HepG2 (cell line): ENCODE results near the gene ARFGAP1. TPM values are rescaled to one million over a fixed set of nuclear protein-coding genes. Genes with fewer than 3 reads are reported as not detected.

Source experiments
- KIAA2018 ChIP-seq: sonication (generic); formaldehyde crosslinking; IDR thresholded peaks from 2 replicates; pipeline ENCODE4 v1.5.0; 2020; ENCODE audit warnings: mild to moderate bottlenecking, missing genetic modification reagents, borderline replicate concordance
- LCORL ChIP-seq, 2 experiments: fragments of 450-650 bp in 1 of 2; sonication (generic) in 1 of 2; formaldehyde crosslinking in 1 of 2; IDR thresholded peaks; 2 replicates each; pipeline versions ENCODE4 v1.5.0 to v1.6.1; 2017 to 2020; ENCODE audit warnings: antibody characterized with exemption in 1 of 2, missing genetic modification reagents in 1 of 2
- NFAT5 ChIP-seq: sonication (generic); formaldehyde crosslinking; IDR thresholded peaks from 2 replicates; pipeline ENCODE4 v1.4.0; 2020; ENCODE audit warnings: missing genetic modification reagents
- RORA ChIP-seq: sonication (generic); formaldehyde crosslinking; IDR thresholded peaks from 2 replicates; pipeline ENCODE4 v1.5.0; 2020; ENCODE audit warnings: mild to moderate bottlenecking, missing genetic modification reagents, moderate library complexity
- SMARCC2 ChIP-seq: fragments of 450-650 bp; IDR thresholded peaks from 2 replicates; pipeline ENCODE4 v1.6.1; 2017; ENCODE audit warnings: antibody characterized with exemption, mild to moderate bottlenecking
- SMC3 ChIP-seq: IDR thresholded peaks from 2 replicates; pipeline ENCODE4 v1.6.1; 2011; ENCODE audit warnings: low read length, improper control_type of control experiment
- TGIF2 ChIP-seq: IDR thresholded peaks from 2 replicates; pipeline ENCODE4 v1.6.1; 2016; ENCODE audit warnings: control low read depth, missing compliant biosample characterization
- THYN1 ChIP-seq: sonication (generic); formaldehyde crosslinking; IDR thresholded peaks from 2 replicates; pipeline ENCODE4 v1.8.1; 2023; ENCODE audit warnings: low read depth, mild to moderate bottlenecking, moderate library complexity, missing genetic modification reagents, borderline replicate concordance
- ZBTB42 ChIP-seq: sonication (generic); formaldehyde crosslinking; IDR thresholded peaks from 2 replicates; pipeline ENCODE4 v1.5.0; 2020; ENCODE audit warnings: mild to moderate bottlenecking, missing genetic modification reagents
- ZNF101 ChIP-seq: sonication (generic); formaldehyde crosslinking; IDR thresholded peaks from 2 replicates; pipeline ENCODE4 v1.4.0; 2020; ENCODE audit warnings: mild to moderate bottlenecking, low read depth, missing genetic modification reagents, borderline replicate concordance
- ZNF251 ChIP-seq: sonication (generic); formaldehyde crosslinking; IDR thresholded peaks from 2 replicates; pipeline ENCODE4 v1.9.0; 2021; ENCODE audit warnings: mild to moderate bottlenecking, missing genetic modification reagents
- ZNF432 ChIP-seq: sonication (generic); formaldehyde crosslinking; IDR thresholded peaks from 2 replicates; pipeline ENCODE4 v1.5.0; 2020; ENCODE audit warnings: missing genetic modification reagents, mild to moderate bottlenecking, borderline replicate concordance
- ZNF615 ChIP-seq: sonication (generic); formaldehyde crosslinking; IDR thresholded peaks from 2 replicates; pipeline ENCODE4 v1.5.0; 2020; ENCODE audit warnings: mild to moderate bottlenecking, missing genetic modification reagents, borderline replicate concordance
- ZNF616 ChIP-seq: sonication (generic); formaldehyde crosslinking; IDR thresholded peaks from 2 replicates; pipeline ENCODE4 v1.5.0; 2020; ENCODE audit warnings: low read depth, mild to moderate bottlenecking, missing genetic modification reagents
- ZNF841 ChIP-seq: sonication (generic); formaldehyde crosslinking; IDR thresholded peaks from 2 replicates; pipeline ENCODE4 v1.8.1; 2023; ENCODE audit warnings: missing genetic modification reagents, borderline replicate concordance
- ZSCAN30 ChIP-seq: sonication (generic); formaldehyde crosslinking; IDR thresholded peaks from 2 replicates; pipeline ENCODE4 v1.5.0; 2020; ENCODE audit warnings: mild to moderate bottlenecking, missing genetic modification reagents
- polyA plus RNA-seq, 8 experiments: library from polyadenylated mRNA; depleted of rRNA in 3 of 8; stranded (reverse) in 7 of 8; unstranded in 1 of 8; fragments of >200 nt; fragmentation: Illumina TruSeq in 4 of 8; extraction: Trizol in 4 of 8; gene quantifications; 2 replicates each; pipeline versions ENCODE4 v1.2.1 to v1.2.3, GENCODE V29; 2011 to 2016; ENCODE audit warnings: low read depth in 4 of 8, missing spikeins in 1 of 8, mixed read lengths in 1 of 8; ENCODE audit not compliant: insufficient read depth in 1 of 8
- total RNA-seq, 5 experiments: library from RNA; depleted of rRNA; stranded (reverse); fragments of >200 nt; fragmentation: Illumina TruSeq; extraction: Trizol; gene quantifications; 2 replicates each; pipeline ENCODE4 v1.2.3, GENCODE V29; 2016; ENCODE audit warnings: low read depth in 1 of 5

ARFGAP1 gene
- total and polyA plus RNA-seq, 2 of the 13 experiments (the other 11 are each of a cell fraction or from before 2014, with no cell fraction given): 132 TPM

- TF ChIP-seq NFAT5 (CRISPR knock-in tag) (no peak), ZNF615 (CRISPR knock-in tag) (no peak), RORA (no peak), ZBTB42 (no peak), ZNF432 (CRISPR knock-in tag) (no peak), KIAA2018 (CRISPR knock-in tag) (no peak), ZNF841 (CRISPR knock-in tag) (no peak), THYN1 (CRISPR knock-in tag) (no peak), TGIF2 (CRISPR knock-in tag) (peak; percentile 69), SMC3 (peak; percentile 38; the same call in 1 of the 2 replicates), ZNF101 (no peak), LCORL (IDR thresholded peaks at IDR 0.05) (no peak), LCORL (CRISPR knock-in tag; IDR thresholded peaks at IDR 0.05) (0 out of 2 replicates have a peak, but pooled peaks have one; percentile 19), ZSCAN30 (CRISPR knock-in tag) (no peak), ZNF616 (CRISPR knock-in tag) (no peak), SMARCC2 (no peak), ZNF251 (no peak)
Measured at GRCh38 chr20:63290677-63291472, 18.3 kb downstream of the ARFGAP1 start (continued).
